LoVo (cell line): ENCODE measurements around the gene PMM1.

Source experiments
- DNase-seq: peaks from one replicate; pipeline ENCODE4 v3.0.0-alpha.2; 2016; ENCODE audit warnings: low spot score

PMM1 gene

DNA sequence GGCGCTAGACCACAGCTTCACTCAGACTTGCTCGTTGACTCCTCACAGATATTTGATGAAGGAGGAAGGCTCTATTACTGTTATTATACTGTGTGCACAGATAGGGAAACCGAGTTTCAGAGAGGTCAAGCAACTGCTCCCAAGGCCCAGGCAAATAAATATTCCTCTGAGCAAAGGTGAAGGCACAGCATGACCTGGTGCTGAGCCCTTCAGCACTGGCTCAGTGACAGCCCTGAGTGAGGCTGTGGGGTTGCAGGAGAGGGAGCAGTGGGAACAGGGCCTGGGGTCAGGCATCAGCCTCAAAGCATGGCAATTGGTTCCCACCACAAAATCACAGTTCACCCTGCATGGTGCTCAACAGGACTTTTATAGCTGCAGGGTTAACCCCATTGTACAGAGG lies 52.4 kb downstream of the PMM1 start:
- no peak for DNase-seq

DNA sequence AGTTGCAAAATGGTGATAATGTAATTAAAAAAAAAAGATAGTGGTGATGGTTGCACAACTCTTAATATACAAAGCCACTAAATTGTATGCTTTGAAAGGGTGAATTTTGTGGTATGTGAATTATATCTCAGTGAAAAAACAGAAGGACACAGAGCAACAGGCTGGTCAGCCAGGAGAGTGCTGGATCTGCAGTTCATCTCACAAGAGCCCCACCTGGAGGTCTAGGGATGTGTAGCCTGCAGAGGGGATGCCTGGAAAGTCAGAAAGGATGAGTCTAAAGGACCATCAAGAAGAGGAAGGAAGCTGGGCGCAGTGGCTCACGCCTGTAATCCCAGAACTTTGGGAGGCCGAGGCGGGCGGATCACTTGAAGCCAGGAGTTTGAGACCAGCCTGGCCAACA lies 54.4 kb downstream of the PMM1 start:
- no peak for DNase-seq

DNA sequence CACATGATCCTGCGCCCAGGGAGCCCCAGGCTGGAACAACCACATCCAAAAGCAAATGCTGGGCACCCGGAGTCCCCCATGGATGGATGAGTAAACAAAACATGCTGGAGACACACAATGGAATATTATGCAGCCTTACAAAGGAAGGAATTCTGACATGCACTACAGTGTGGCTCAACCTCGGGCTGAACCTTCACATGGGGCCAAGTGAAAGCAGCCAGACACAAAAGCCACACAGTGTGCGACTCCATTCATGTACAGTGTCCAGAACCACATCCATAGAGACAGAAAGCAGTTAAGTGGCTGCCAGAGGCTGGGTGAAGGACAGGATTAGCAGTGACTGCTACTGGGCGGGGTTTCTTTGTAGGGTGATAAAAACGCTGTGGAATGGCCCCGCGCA lies 55.4 kb downstream of the PMM1 start:
- DNase-seq: no peak

DNA sequence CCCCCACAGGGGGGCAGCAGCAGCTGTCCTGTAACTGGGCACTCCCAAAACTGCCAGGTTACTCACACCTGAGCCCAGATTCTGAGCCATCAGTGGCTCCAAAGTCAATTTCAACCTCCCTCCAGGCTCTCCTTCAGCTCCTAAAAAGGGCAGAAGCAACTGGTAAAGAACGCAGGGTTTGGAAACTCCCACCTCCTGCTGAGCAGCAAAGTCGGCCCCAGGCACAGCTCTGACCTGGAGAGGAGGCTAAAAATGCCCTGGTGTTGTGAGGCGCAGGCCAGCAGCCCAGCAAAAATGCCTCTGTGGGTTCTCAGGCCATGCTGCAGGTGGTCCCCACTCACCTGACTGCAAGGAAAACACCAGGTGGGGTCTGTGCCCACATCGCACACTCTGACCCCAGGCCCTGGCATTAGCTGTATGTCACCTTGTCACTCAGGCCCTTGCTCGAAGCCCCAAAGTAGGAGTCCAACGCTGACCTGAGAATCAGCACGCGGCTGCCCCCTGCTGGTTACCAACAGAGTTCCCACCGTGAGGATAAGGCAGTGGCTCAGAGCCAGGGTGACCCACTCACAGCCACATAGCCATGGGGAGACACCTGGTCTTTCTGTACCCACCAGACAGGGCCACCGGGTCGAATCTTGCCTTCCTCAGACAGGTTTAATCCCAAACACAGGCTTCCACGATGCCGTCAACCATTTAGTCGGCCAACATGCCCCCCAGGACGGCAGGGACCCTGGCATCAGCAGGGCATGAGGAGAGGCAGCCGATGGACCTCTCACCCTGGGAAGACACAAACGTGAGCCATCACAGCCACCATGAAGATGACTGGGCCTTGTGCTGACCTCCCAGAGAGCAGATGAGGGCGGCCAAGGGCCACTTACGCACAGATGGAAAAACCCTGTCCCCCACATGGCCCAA lies 56.5 kb downstream of the PMM1 start:
- DNase-seq: peak; percentile 46

DNA sequence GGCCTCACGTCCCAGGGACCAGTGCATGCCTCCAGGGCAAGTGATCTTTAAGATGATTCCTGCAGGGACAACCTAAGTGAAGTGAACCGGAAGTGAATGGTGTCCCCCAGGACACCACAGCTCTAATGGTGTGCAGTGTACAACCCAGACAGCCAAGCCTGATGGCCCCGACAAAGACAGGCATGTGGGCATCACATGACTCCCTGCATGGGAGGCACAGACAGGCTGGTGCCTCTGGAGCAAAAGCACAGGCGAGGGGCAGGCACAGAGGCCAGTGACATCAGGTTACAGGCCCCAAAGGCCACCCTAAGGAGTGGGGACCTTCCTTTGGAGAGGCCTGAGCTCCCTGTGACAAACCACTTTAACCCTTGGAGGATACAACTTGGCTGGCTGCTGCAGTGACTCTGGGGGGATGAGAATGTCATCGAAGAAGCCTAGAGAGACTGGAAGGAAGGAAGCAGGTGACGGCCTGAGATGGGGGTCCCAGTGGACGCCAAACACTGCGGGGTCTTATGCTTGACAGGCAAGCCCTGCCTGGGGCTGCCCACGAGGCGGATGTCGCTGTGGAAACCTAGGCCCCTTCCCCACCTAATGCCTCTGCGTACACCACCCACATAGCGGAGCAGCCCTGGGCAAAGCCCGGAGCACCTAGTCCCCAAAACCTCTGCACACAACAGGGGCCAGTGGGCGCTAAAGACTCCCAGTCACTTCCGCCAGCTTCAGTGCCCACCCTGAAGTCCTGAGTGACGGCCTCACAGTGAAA lies 57.7 kb downstream of the PMM1 start:
- DNase-seq: no peak

DNA sequence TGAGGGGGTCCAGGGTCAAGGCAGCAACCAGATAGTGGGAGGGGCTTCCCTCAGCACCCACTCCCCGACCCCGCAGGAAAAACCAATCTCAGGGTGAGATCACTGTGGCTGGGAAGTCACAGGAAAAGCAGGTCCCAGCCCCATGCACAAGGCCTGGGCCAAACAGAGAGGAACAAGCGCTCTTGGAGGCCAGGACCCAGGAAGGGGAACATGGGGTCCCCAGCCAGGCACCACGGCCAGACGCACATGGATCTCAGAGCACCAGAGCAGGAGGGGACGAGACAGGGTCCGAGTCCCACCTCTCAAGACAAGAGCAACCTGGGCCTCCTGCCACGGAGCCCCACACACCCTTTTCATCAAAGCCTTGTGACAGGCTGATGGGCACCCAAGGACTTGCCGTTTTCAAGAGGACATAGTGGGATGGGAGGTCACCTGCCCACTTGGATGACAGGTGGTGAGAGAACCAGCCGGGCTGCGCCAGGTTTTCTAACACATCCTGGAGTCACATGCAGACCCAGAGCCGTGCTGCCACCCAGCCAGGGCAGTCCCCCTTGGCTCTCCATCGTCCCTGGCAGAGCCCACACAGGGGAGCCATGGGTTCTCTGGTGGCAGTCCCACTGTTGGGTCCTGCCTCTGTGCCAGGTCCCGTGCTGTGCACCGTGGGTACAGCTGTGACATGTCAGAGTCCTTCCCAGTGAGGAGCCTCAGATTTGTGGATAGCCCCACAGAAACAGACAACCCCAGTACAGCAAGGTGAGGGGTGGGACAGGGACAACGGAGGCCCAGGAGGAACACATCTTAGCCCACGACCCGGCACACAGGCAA lies 58.5 kb downstream of the PMM1 start:
- DNase-seq: no peak

DNA sequence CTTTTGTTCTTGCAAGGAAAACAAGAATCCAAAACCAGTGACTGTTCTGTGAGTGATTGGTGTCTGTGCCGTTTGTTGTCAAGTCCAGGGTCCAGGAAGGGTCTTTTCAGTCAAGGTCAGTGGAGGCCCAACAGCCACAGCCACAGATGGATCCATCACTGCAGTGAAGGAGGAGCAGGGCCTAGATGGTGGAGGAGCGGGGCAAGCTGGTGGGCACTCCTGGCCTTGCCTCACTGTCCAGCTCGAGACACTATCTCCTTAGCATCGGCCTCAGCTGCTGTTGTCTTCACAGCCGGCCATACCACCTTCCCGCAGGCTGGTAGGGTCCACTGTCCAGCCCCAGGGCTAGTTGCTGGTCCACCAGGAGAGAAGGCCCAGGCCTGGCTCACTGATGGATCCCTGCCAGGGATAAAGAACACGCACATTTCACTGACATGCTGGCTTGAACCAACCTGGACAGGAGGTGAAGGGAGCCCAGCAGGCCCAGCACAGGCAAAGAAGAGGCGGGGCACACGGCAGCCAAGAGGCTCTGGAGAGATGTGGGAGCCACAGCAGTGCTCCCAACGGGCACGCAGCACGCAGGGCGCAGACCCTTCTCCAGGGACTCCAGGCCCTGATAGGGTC lies 60.6 kb downstream of the PMM1 start:
- DNase-seq: no peak

DNA sequence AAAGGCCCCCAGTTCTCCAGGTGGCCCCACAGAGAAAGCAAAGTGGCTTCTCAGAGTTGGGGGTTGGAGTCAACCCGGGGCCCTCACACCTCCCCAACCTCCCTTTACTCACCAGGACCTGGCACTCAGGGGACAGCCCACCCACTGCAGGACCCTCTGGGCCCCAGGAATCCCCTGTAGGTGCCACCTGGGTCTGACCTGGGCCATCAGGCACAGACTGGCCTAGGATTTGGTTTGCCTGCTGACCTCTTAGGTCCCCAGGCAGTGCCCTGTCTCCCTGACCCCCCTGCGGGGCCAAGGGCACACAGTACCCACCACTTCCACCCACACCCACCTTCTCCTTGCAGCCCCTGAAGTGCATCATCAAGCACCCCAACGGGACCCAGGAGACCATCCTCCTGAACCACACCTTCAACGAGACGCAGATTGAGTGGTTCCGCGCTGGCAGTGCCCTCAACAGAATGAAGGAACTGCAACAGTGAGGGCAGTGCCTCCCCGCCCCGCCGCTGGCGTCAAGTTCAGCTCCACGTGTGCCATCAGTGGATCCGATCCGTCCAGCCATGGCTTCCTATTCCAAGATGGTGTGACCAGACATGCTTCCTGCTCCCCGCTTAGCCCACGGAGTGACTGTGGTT lies 61.4 kb downstream of the PMM1 start:
- DNase-seq: no peak
